Activated CD8-positive, alpha-beta T cell treated with anti-CD3 and anti-CD28 coated beads for 36 hours (primary cell): ENCODE measurements around the gene NTSR1. TPM values are rescaled to one million over a fixed set of nuclear protein-coding genes. Genes with fewer than 3 reads are reported as not detected.

ENCODE experiments used
- ATAC-seq: fragments of 200-7000 bp; cut with Tn5 transposase; one replicate; pipeline ENCODE4 v1.10.0; 2021; ENCODE audit warnings: mild to moderate bottlenecking, moderate library complexity
- CTCF ChIA-PET: fragments of 350-600 bp; sonication (Branson Sonifier 250); formaldehyde crosslinking; loops from one replicate; lab custom pipeline; 2021; ENCODE audit warnings: antibody characterized with exemption; lab: Charles Lee
- POLR2A ChIA-PET: fragments of 350-600 bp; sonication (Branson Sonifier 250); formaldehyde crosslinking; loops from one replicate; lab custom pipeline; 2021; ENCODE audit warnings: antibody characterized with exemption; lab: Charles Lee
- DNase-seq: peaks from one replicate; pipeline ENCODE4 v3.0.0-alpha.2; 2020
- H3K27ac Mint-ChIP-seq: one replicate; pipeline ENCODE4 v1.8.0; 2021; ENCODE audit warnings: mild to moderate bottlenecking, mixed read lengths
- H3K27me3 Mint-ChIP-seq: one replicate; pipeline ENCODE4 v1.8.0; 2021; ENCODE audit warnings: mixed read lengths
- H3K36me3 Mint-ChIP-seq: one replicate; pipeline ENCODE4 v1.8.0; 2021; ENCODE audit warnings: low read depth, mixed read lengths
- H3K4me1 Mint-ChIP-seq: one replicate; pipeline ENCODE4 v1.8.0; 2021; ENCODE audit warnings: low read depth, mixed read lengths
- H3K4me3 Mint-ChIP-seq: one replicate; pipeline ENCODE4 v1.8.0; 2021; ENCODE audit warnings: mild to moderate bottlenecking, moderate library complexity, mixed read lengths
- H3K9me3 Mint-ChIP-seq: one replicate; pipeline ENCODE4 v1.8.0; 2021; ENCODE audit warnings: mixed read lengths
- CTCF ChIP-seq: fragments of 200-600 bp; IDR thresholded peaks from one replicate; pipeline ENCODE4 v1.8.0; 2022; ENCODE audit warnings: antibody characterized with exemption, mild to moderate bottlenecking
- intact Hi-C: fragments of 100-400 bp; cut with micrococcal nuclease; formaldehyde crosslinking; loops from one replicate; pipeline ENCODE4 v1.10.0; 2022
- total RNA-seq, 2 experiments: library from RNA; stranded (reverse); gene quantifications; one replicate each; pipeline ENCODE4 v1.2.3, GENCODE V29; 2021

The NTSR1 gene
- total RNA-seq, 2 experiments from 2014 or later: not detected

DNA sequence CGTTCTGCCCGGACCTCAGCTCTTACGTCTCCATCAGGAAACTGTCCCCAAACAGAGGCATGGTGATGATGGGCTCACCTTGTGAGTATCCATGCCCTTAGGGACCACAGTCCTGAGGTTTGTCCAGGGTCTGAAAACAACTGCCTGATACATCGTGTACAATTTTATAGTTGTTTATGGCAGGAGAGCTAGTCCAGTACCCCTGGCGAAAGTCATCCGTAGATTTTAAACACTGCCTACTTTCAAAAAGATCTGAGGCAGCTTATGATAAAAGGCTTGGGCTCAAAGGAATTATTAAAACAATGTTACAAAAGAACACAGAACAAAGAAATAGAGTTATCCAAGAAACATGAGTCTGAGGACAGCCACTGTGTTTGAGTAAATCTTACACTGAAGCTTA lies 14.0 kb downstream of the NTSR1 start:
- H3K27ac Mint-ChIP-seq: no peak overlapping the region
- ChIA-PET POLR2A (interaction anchor here (0.7 to 1.6 kb wide), 2 partner anchors 9 to 923 kb away, joined by 3 read pairs; no protein-coding TSS in a partner anchor), CTCF (interaction anchor here (0.6 to 2.1 kb wide), 2 partner anchors 81 to 86 kb away, joined by 3 to 7 read pairs; partner anchors contain the start of gene SLCO4A1)
- intact Hi-C loops: no loop called here
- ATAC-seq (no peak), DNase-seq (no peak)
- peaks cover 5% of the 10 kb centered on the region for H3K27me3 Mint-ChIP-seq
- peaks cover 3% of the 10 kb centered on the region for H3K36me3 Mint-ChIP-seq
- peaks cover 20% of the 10 kb centered on the region for H3K9me3 Mint-ChIP-seq
- no peak for TF ChIP-seq CTCF
- peaks cover 8% of the 10 kb centered on the region for H3K4me1 Mint-ChIP-seq
- H3K4me3 Mint-ChIP-seq: no peak overlapping the region

DNA sequence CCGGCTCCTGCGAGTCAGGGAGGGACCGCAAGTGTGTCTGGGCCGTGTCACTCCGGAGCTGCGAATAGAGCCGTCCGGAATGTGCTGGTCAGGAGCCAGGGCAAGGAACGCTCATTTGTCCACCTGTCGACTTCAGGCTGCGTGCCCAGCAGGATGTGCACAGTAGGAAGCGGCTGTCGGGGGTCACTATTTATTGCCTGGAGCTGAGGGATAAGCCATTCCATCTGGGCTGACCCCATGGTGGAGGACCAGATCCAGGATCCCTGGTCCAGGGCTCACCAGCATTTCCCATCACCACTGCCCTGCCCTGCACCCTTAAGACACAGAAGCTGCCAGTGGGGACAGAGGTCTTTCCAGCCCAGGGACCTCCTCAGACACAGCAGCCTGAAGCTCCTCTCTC lies 14.7 kb downstream of the NTSR1 start:
- CTCF ChIA-PET: interaction anchor here (0.6 to 2.1 kb wide), 2 partner anchors 81 to 85 kb away, joined by 3 to 7 read pairs; partner anchors contain the start of gene SLCO4A1
- H3K27me3 Mint-ChIP-seq: peaks cover 5% of the 10 kb centered on the region

DNA sequence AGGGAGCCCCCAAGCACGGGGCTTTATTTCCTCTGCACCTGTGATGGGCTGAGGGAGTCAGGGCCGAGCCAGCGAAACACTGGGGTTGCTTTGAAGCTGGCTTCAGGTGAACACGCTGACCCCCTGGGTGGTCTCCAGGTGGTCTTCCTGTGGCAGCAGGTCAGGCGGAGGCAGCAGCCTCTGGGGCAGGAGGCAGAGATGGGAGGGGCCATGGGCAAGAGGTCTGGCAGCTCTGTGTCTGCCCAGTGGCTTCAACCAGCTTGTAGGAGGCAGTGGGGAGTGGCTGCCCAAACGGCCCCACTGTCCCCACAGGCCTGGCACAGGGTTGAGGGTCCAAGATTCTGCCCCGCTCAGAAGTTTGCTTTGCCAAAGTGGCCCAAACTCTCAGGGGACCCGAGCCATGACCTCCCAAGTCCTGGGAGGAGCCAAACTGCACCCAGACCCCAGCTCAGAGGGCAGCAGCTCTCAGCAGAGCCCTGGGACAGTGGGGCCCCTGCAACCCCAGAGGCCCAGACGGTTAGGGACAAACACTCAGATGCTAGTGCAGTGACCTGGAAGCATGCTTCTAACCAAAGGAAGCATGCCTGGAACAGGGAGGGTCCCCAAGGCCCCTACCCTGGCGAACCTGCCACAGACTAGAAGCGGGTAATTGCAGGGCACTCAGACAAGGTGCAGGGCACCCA lies 15.3 kb downstream of the NTSR1 start:
- Mint-ChIP-seq H3K4me1 (peaks cover 14% of the 10 kb centered on the region), H3K36me3 (peaks cover 3% of the 10 kb centered on the region), H3K27ac (no peak overlapping the region), H3K9me3 (peaks cover 20% of the 10 kb centered on the region), H3K27me3 (peaks cover 5% of the 10 kb centered on the region), H3K4me3 (no peak overlapping the region)
- POLR2A ChIA-PET: interaction anchor here (1.0 to 2.0 kb wide), 3 partner anchors 10 to 13 kb away, joined by 3 to 4 read pairs (median 3); no protein-coding TSS in a partner anchor
- no peak for TF ChIP-seq CTCF
- CTCF ChIA-PET: interaction anchor here (2.1 kb wide), 1 partner anchor 85 kb away, joined by 7 read pairs; no protein-coding TSS in a partner anchor
- intact Hi-C loops: no loop called here
- DNase-seq (no peak), ATAC-seq (no peak)

More for the DNA sequence above, 14.7 kb downstream of the NTSR1 start:
- intact Hi-C loops: no loop called here
- no peak for ATAC-seq
- Mint-ChIP-seq H3K4me1 (peaks cover 11% of the 10 kb centered on the region), H3K27ac (no peak overlapping the region), H3K4me3 (no peak overlapping the region), H3K9me3 (peaks cover 20% of the 10 kb centered on the region), H3K36me3 (peaks cover 3% of the 10 kb centered on the region)
- no peak for TF ChIP-seq CTCF
- DNase-seq: no peak
- POLR2A ChIA-PET: interaction anchor here (1.6 to 2.0 kb wide), 2 partner anchors 10 to 11 kb away, joined by 3 to 4 read pairs; no protein-coding TSS in a partner anchor

GRCh38 chr20:62724692-62725595 lies 16.3 kb downstream of the NTSR1 start:
- H3K27ac Mint-ChIP-seq: no peak overlapping the region
- H3K4me1 Mint-ChIP-seq: peaks cover 14% of the 10 kb centered on the region
- H3K36me3 Mint-ChIP-seq: peaks cover 3% of the 10 kb centered on the region
- ChIA-PET CTCF (no interaction called here), POLR2A (interaction anchor here (1.0 to 2.0 kb wide), 2 partner anchors 10 to 14 kb away, joined by 3 to 4 read pairs; no protein-coding TSS in a partner anchor)
- no peak overlapping the region for H3K4me3 Mint-ChIP-seq
- H3K9me3 Mint-ChIP-seq: peaks cover 15% of the 10 kb centered on the region
- TF ChIP-seq CTCF: no peak
- intact Hi-C loops: no loop called here
- DNase-seq (no peak), ATAC-seq (no peak)
- peaks cover 5% of the 10 kb centered on the region for H3K27me3 Mint-ChIP-seq
